ENCODE measurements around the gene FAM180A.
"Not testable (repeated sequence)": the region's sequence is repeated elsewhere in the genome, so short reads cannot be mapped to it uniquely, and the experiment has no call there.

FAM180A gene

GRCh38 chr7:135770139-135770710 lies 21.6 kb upstream of the FAM180A start:
- no peak for DNase-seq

DNA sequence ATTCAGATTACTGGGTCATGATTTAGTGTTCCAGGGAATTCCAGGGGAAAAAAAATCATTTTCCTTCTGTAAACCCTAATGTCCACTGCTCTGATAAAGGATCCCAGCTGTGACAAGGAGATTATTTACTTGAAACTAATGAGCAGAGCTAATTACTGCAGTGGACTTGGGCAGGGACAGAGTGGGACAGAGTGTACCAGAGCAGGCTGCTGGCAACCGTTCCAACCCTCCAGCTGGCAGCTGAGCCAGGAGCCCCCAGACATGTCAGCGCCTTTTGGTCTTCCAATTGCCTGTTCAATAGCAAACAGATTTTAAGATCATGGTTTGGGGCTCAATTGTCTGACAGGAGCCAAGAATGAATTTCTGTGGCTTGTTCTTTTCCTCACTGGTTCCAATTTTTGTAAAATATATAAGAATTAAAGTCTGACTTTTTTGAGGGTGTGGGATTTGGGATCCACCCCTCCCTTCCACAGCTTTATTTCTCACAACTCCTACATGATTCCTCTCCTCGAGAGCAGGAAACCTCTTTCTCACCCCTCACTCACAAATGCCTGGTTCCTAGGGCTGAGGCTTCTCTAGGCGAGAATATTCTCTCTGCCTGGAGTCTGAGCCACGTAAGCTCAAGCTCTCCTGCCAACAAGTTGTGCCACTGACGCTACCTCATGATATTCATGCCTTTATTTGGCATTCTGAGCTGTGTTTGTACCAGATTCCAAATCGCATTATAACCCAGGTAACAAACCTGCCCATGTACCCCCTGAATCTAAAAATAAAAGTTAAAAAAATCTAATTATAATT lies 20.6 kb upstream of the FAM180A start:
- no peak for DNase-seq

DNA sequence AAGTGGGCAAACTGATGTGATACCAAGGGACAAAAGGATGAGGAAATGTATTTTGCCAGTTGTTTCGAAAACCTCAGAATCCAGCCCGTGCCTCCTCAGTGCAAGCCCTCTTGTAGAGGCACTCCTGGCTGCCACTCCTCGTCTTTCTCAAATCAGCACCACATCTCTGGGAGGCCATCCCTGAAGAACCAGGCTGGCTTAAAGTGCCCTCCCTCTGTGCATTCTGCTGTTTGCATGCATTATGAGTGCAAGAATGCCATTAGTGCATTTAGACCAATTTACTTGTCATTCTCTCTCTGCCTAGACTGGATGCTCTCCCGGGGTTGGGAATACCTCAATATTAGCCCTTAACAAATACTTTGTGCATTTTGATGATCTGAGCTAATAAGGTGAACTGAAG lies 19.9 kb upstream of the FAM180A start:
- DNase-seq = no peak

- DNase-seq = no peak
These were observed 19.5 kb upstream of the FAM180A start for GRCh38 chr7:135768064-135768463.

GRCh38 chr7:135763261-135763660 lies 14.6 kb upstream of the FAM180A start:
- no peak for DNase-seq

DNA sequence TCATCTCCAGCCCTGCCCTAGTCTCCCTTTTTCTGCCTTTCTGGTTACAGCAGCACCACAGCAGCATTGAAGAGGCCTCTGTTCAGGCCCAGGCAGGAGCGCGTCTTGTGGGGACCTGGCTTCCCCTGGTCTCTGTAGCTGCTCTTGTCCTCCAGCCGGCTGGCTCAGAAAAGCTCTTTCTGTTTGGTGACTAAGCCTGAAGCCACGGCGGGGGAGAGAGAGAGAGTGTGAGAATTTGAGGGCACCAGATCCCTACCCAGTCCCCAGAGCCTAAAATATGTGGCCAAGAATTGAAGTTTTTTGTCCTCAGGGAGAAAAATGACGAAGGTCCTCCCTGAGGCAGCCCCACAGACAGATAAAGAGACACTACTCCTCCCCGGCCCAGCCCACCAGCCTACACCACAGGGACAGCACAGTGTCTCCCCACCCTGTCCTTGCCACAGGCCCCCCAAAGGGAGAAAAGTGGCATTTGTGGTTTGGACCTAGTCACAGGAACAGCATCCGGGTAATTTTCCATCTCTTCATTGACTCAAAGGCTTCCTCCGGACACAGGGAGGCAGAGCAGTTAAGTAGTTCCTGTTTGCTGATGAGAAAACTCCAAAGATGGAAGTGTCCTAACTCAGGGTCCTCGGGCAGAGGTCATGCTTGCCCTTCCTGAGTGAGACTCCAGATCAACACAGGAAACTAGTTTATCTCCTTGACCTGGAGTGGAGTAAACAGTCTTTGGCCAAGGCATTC lies 13.3 kb upstream of the FAM180A start:
- DNase-seq = no peak

- DNase-seq = no peak
These were observed 10.9 kb upstream of the FAM180A start for GRCh38 chr7:135759532-135759931.

DNA sequence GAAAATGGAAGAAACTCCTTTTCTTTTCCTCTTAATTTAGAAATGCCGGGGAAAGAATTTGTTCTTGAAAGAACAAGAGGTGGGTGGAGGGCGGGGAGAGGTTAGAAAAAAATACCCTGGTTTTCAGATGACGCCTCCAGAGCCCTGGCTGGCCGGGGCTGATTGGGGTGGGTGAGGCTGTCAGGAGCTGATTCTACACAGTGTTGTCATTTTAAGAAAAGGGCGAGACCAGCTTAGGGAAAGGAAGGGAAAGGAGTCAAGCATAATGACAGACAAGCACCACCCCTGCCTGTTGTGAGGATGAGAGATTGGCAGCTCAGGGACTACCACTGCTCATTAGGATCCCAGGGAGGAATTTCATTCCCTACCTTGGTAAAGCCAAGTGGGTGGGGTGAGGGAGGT lies 9.9 kb upstream of the FAM180A start:
- DNase-seq = no peak

- no peak for DNase-seq
These were observed 9.3 kb upstream of the FAM180A start for GRCh38 chr7:135757719-135758411.

DNA sequence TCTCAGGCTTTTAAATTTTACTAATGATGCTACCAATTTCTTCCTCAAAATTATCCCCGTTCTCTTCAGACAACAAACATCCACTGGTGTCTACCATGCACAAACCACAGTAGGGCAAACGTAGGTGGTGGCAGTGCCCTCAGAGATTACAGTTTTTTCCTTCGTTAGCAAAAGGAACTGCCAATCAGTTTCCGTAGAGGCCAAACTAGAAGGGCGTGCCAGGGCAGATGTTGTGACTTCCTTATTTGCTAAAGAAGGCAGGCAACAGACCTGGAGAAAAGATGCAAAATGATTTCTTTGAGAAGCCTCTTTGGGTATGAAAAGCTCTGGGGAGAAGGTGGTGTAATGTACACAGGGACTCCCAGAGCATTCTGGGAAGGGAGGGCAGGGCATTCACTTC lies 7.6 kb upstream of the FAM180A start:
- no peak for DNase-seq

GRCh38 chr7:135755351-135755753 lies 6.7 kb upstream of the FAM180A start:
- DNase-seq = peak; percentile 89 to 96

GRCh38 chr7:135753616-135754413 lies 5.2 kb upstream of the FAM180A start:
- DNase-seq = no peak

DNA sequence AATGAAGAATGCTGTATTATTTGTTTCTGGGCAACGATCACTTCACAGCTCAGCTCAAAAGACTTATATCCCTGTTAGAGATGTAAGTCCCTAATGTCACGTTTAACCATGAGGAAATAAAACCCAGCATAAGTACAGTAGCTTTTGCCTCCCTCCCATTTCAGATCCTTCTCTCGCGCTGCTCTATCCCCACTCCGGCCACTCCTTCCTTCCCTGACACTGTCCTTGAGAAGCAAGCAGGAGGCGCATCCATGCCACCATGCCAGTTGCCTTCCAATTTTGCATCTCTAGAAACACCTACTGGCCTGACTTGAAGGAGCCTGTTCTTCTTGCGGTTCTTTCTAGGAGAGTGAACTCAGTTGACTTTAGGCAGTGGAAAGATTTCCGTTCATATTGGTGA lies 1.2 kb downstream of the FAM180A start:
- no peak for DNase-seq

- DNase-seq = peak in 1 of 2 experiments; percentile 11
These were observed 2.8 kb downstream of the FAM180A start for GRCh38 chr7:135745703-135746312.

DNA sequence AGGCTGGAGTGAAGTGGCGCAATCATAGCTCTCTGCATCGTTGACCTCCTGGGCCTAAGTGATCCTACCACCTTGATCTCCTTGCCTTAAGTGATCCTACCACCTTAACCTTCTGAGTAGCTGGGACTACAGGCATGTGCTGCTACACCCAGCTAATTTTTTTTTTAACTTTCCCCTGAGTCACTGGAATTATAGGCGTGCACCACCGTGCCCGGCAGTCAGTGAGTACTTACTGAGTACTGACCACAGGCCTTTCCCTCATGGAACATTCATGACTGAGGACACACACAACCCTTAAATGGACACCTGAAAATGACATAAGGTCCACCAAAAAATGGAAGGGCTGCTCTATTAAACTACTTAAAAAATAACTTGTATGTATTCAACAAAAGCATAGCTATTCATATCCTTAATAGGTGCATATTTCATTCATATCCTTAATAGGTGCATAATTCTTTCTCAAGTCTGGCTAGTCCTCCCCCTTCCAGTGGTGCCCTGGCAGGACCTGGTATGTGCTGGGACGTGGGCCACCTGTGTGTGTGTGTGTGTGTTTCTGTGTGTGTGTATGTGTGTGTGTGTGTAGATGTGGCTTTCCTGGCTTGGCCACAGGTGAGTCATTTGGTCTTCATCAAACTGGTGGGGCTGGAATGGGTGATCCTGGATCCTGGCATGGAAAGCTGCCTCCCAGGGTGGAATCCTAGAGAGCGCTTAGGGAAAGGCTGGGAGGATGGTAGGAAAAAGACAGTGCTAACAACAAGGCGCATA lies 3.5 kb downstream of the FAM180A start:
- DNase-seq = no peak

DNA sequence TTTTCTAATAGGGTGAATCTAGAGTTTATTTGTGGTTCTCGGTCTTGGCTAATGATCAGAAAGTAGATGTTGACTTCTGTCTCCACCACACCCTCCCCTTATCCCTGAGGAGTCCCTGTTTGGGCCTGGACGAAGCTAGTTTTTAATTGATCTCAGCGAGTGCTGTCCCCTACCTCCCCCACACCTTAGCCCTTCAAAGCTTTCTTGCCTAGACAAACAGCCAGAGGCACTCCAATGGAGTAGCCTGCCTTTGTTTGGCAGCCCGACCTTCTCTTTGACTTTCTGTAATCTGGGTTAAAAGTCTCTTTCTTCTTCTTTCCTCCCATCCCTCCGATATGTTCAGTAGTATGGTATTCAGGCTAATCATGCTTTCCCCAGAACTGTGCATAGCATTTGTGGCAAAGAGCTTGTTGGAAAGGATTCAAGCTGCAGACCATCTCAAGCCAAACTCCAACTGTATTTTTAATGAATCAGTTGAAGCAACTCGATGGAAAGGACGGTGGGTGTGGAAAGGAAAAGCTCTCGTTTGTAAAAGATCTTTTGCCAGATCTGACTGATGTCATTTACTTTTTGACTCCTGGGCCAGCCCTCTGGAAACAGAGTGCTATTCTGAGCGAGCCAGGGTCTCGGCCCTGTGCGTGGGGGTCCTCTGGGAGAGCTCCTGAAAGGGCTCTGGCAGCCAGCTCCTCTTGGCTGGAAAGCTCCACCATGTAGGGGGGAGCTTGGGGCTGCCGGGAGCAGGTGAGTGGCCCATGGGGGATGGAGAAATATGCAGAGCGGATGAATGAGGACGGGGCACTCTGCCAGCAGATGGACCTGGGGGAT lies 4.5 kb downstream of the FAM180A start:
- no peak for DNase-seq

DNA sequence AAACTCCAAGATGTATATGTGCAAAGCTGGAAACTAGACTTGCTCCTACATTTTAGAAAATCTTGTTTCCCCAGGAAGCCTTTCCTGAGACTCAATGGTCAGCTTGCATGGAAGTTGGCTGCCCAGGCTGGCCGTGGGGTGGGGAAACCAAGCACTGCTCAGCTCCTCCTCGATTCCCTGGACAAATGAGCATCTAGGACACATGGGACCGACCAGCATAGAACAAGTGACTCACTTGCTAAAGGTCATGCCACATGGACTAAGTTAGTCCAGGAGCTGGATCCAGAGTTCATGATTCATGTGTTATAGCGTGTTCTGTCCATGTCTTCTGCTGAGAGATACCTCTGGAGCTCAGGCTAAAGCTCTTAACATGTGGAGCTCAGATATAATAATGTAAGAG lies 6.2 kb downstream of the FAM180A start:
- no peak for DNase-seq

DNA sequence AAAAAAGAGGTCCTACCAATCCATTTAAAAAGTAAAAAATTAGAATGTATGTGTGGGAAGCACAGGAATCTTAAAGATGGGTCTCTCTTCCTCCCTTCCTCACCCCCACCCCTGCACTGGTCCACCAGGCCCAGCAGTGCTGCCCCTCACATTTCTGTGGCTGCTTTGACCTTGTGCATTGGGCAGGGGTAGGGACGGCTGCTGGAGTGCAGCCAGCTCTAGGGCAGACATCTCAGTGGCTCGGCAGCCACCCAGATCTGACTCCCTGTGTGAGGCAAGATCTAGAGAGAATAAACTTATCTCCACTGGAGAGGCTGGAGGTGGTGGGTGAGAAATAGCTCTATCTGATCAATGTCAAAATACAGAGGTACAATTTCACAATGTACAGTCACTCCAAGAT lies 6.7 kb downstream of the FAM180A start:
- DNase-seq = no peak

GRCh38 chr7:135740889-135741288 lies 7.7 kb downstream of the FAM180A start:
- no peak for DNase-seq

- DNase-seq = not testable (repeated sequence)
These were observed 11.3 kb downstream of the FAM180A start for GRCh38 chr7:135737306-135737647.
